Stimulated activated CD4-positive, alpha-beta T cell treated with anti-CD3 and anti-CD28 coated beads, TNF-alpha, amount 100 ng/mL, for 48 hours (primary cell): ENCODE results near the gene LTB.
"Not testable (repeated sequence)": the region's sequence is repeated elsewhere in the genome, so short reads cannot be mapped to it uniquely, and the experiment has no call there.

ENCODE experiments used
- DNase-seq, 3 donors: peaks; one replicate each; pipeline ENCODE4 v3.0.0-alpha.2; 2020; ENCODE audit warnings: low read depth in 3 of 3

The LTB gene

GRCh38 chr6:31609519-31610406, 27.5 kb upstream of the LTB start:
- DNase-seq, result no peak

DNA sequence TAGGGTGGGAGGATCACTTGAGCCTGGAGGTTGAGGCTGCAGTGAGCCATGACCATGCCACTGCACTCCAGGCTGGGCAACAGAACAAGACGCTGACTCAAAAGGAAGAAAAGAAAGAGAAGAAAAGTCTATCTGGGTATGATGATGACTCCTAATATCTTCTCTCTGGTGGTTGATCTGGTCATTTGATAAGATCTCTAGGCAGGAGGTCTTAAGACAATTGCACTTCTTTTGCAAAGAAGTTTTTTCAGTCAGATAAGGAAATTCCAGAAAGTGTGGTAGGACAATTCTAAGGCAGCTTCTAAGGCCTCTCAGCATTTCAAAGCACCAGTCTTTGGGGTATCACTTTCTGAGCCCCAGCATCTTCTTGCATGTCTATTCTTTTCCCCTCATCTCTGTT, 25.1 kb upstream of the LTB start:
- no peak for DNase-seq

GRCh38 chr6:31597006-31597405, 14.8 kb upstream of the LTB start:
- DNase-seq, result no peak

GRCh38 chr6:31592396-31592771, 10.2 kb upstream of the LTB start:
- DNase-seq, result no peak

DNA sequence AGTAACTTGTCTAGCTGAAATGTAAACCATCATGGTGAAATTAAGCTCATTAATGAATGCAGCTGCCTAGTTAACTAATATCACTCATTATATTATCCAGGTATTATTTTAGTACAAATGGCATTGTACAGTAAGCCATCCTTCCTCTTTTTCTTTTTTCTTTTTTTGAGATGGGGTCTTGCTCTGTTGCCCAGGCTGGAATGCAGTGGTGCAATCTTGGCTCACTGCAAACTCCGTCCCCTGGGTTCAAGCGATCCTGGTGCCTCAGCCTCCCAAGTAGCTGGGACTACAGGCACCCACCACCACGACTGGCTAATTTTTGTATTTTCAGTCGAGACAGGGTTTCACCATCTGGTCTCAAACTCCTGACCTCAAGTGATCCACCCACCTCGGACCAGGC, 8.5 kb upstream of the LTB start:
- not testable (repeated sequence) for DNase-seq

GRCh38 chr6:31588871-31589650, 6.8 kb upstream of the LTB start:
- DNase-seq, result no peak

DNA sequence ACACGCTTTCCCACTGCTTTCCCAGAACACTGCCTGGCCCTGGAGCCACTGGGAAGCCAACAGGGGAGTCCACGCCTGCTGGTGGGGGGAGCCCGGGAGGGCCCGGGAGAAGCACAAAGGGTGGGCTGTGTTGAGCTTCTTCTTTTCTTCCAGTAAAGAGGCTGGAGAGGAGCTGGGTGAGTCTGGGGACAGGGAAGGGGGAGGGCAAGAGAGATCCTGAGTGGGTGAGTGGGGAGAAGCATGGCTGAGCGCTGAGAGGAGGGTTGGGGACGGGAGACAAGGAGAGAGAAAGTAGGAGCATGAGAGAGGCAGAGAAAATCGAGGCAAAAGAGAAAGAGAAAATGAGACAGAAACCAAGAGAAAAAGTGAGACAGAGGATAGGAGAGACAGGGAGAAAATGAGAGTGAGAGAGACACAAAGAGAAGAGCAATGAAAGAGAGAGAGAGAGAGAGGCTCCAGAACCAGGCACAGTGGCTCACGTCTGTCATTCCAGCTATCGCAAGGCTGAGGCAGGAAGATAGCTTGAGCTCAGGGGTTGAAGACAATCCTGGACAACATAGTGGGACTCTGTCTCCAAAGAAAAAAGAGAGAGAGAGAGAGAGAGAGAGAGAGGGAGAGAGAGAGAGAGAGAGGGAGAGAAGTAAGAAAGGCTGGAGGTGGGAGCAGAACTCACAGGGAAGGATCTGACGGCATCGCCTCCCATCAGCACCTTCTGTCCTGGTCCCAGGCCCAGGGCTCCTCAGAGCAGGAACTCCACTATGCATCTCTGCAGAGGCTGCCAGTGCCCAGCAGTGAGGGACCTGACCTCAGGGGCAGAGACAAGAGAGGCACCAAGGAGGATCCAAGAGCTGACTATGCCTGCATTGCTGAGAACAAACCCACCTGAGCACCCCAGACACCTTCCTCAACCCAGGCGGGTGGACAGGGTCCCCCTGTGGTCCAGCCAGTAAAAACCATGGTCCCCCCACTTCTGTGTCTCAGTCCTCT, 5.9 kb upstream of the LTB start:
- no peak for DNase-seq

- DNase-seq, result no peak
Observed at GRCh38 chr6:31586599-31587281, 4.5 kb upstream of the LTB start.

- DNase-seq, result no peak
Observed at GRCh38 chr6:31586008-31586407, 3.8 kb upstream of the LTB start, which contains the start of gene LST1. Gene LST1 (plus strand): TSS chr6:31586277. CDS start chr6:31587300, 1,023 bp downstream.

DNA sequence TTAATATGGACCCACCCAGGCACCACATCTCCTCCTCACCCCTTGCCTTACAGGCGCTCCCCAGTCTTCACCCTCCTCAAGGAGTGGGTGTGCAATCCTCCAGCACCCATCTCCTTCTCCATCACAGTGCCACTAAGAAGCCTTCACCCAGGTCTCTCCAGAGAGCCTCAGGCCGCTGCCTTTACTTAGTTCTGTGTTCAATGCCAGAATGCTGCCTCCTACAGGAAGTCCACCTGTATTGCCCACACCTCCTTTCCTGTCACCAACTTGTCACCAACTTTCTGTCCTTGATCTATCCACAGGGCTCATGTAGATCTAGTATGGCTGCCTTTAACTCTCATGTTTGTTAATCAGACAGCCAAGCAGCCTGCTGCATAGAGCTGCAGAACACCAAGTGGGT, 3.3 kb upstream of the LTB start:
- DNase-seq, result no peak

GRCh38 chr6:31581434-31582229, 592 bp downstream of the LTB start:
- DNase-seq, result no peak

GRCh38 chr6:31580807-31581433, 1.3 kb downstream of the LTB start:
- DNase-seq, result peak in 2 of 3 donors; percentile 84 to 89

DNA sequence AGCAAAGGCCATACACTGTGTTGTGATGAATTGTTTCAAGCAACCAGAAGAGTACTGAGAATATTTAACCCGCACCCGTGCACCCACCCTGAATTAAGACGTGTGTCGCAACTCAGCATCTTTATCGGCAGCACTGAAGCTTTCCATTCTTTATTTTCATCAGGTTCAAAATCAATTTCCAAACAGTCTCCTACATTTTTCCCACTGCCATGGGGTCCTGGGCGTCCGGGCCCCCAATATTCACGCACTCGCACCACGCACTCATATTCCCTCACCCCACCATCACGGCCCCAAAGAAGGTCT, 1.8 kb downstream of the LTB start:
- no peak for DNase-seq

- no peak for DNase-seq
Observed at GRCh38 chr6:31579546-31580437, 2.4 kb downstream of the LTB start.

DNA sequence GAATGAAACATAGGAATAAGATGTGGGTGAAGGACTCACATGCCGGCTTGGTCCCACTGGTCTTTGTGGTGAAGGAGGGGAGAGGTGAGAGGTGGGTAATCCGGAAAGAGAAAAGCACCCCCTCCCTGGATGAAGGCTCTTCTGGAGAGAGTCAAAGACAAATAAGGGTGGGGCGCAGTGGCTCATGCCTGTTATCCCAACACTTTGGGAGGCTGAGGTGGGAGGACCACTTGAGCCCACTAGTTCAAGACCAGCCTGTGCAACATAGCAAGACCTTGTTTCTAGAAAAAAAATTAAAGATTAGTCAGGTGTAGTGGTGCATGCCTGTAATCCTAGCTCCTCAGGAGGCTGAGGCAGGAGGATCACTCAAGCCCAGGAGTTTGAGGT, 3.1 kb downstream of the LTB start:
- DNase-seq, result no peak

DNA sequence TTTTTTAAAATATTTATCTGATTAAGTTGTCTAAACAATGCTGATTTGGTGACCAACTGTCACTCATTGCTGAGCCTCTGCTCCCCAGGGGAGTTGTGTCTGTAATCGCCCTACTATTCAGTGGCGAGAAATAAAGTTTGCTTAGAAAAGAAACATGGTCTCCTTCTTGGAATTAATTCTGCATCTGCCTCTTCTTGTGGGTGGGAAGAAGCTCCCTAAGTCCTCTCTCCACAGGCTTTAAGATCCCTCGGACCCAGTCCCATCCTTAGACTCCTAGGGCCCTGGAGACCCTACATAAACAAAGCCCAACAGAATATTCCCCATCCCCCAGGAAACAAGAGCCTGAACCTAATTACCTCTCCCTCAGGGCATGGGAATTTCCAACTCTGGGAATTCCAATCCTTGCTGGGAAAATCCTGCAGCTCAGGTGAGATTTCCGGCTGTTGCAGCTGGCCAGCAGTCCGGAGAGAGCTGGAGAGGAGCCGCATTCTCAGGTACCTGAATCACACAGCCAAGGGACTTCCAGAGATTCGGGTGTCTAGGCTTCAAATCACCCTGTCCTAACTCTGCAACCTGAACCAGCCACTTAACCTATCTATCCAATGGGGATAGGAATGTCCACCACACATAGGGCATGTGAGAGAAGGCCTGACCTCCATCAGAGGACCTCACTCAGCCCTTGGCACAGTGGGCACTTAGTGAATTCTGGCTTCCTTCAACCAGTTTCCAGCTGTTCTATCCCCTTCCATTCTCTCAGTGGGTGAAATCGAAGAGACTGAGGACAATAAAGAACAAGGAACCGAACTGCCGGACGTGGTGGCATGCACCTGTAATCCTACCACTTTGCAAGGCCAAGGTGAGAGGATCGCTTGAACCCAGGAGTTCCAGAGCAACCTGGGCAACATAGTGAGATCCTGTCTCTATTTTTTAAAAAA, 3.8 kb downstream of the LTB start:
- no peak for DNase-seq

DNA sequence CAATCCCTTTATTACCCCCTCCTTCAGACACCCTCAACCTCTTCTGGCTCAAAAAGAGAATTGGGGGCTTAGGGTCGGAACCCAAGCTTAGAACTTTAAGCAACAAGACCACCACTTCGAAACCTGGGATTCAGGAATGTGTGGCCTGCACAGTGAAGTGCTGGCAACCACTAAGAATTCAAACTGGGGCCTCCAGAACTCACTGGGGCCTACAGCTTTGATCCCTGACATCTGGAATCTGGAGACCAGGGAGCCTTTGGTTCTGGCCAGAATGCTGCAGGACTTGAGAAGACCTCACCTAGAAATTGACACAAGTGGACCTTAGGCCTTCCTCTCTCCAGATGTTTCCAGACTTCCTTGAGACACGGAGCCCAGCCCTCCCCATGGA, 4.7 kb downstream of the LTB start:
- DNase-seq, result no peak
